MV-4-11 (cell line): ENCODE data around the gene SH3TC1.

Source experiments
- DNase-seq: peaks from one replicate; lab custom pipeline; 2025; lab: John Stamatoyannopoulos, UW

SH3TC1 gene

GRCh38 chr4:8215641-8216442 lies 16.8 kb downstream of the SH3TC1 start:
- DNase-seq, result no peak

GRCh38 chr4:8216443-8217245 lies 17.6 kb downstream of the SH3TC1 start:
- DNase-seq, result no peak

- no peak for DNase-seq
Measured at GRCh38 chr4:8217246-8217511, 18.1 kb downstream of the SH3TC1 start.

- no peak for DNase-seq
Measured at GRCh38 chr4:8217871-8218270, 18.8 kb downstream of the SH3TC1 start.

GRCh38 chr4:8218371-8219031 lies 19.4 kb downstream of the SH3TC1 start:
- no peak for DNase-seq

- DNase-seq, result no peak
Measured at GRCh38 chr4:8219236-8219635, 20.1 kb downstream of the SH3TC1 start.

- DNase-seq, result peak; percentile 75
Measured at GRCh38 chr4:8220661-8221450, 21.8 kb downstream of the SH3TC1 start.

- DNase-seq, result peak; percentile 100
Measured at GRCh38 chr4:8221476-8221875, 22.4 kb downstream of the SH3TC1 start.

- DNase-seq, result no peak
Measured at GRCh38 chr4:8221985-8222384, 22.9 kb downstream of the SH3TC1 start.

GRCh38 chr4:8222609-8223388 lies 23.7 kb downstream of the SH3TC1 start:
- no peak for DNase-seq

- DNase-seq, result no peak
Measured at GRCh38 chr4:8224267-8224974, 25.3 kb downstream of the SH3TC1 start.

- no peak for DNase-seq
Measured at GRCh38 chr4:8224975-8225625, 26.0 kb downstream of the SH3TC1 start.

GRCh38 chr4:8225706-8226443 lies 26.8 kb downstream of the SH3TC1 start:
- no peak for DNase-seq

- no peak for DNase-seq
Measured at GRCh38 chr4:8227201-8227770, 28.2 kb downstream of the SH3TC1 start.

- no peak for DNase-seq
Measured at GRCh38 chr4:8227771-8228318, 28.8 kb downstream of the SH3TC1 start.

- DNase-seq, result peak; percentile 74
Measured at GRCh38 chr4:8228319-8229250, 29.5 kb downstream of the SH3TC1 start.

GRCh38 chr4:8229331-8229975 lies 30.4 kb downstream of the SH3TC1 start:
- DNase-seq, result no peak
